Hematopoietic multipotent progenitor cell (in vitro differentiated cells): ENCODE measurements around the gene TUT1. TPM values are rescaled to one million over a fixed set of nuclear protein-coding genes. Genes with fewer than 3 reads are reported as not detected.
A peak's percentile ranks its signal among the peaks of the same experiment; 100 is the strongest.
"Not testable (repeated sequence)": the region's sequence is repeated elsewhere in the genome, so short reads cannot be mapped to it uniquely, and the experiment has no call there.

Experiments
- DNase-seq, 3 donors: peaks; one replicate each; pipeline ENCODE4 v3.0.0-alpha.2; 2011 to 2015; ENCODE audit warnings: low read depth in 2 of 3, low spot score in 2 of 3
- total RNA-seq: library from RNA; depleted of rRNA; stranded (reverse); fragments of >200 nt; gene quantifications from one replicate; pipeline ENCODE4 v1.2.3, GENCODE V29; 2012

Gene TUT1
- total RNA-seq, 1 donor, result 11.6 TPM

GRCh38 chr11:62556875-62557631 lies 34.3 kb downstream of the TUT1 start:
- peak in 1 of 3 donors; percentile 78 for DNase-seq

DNA sequence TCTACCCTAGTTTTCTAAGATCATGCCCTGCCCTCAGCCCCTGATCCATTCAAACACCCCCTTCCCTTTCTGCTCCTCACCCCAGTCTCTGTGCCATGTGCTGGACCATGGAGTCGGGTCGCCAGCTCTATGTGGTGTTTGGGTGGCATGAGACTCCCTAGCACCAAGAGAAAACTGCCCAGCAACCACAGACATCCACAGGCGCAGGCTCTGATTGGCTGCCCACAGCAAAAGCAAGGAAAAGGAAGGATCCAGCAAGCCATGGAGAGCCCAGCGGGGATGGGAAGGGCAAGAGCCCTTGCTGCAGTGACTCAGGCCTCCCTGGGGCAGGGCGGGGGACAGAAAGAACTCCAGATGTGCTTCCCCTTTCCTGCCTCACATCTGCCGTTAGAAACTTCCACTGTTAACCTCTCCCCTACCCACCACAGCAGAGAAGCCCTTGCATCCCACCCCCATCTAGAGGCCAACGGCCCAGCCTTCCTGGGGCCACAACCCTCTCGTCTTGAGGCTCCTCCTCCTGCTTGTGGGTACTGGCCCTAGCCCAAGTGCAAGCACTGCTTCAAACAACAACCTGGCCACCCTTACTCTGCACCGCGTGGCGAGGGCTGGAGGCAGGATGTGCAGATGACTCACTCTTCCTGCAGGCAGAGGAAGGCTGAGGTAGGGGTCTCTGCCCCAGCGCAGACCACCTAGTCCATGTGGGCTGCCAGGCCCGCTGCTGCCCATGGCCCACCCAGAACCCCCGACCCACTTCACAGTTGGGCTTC lies 35.0 kb downstream of the TUT1 start:
- peak; percentile 58 to 97 (median 96) for DNase-seq

DNA sequence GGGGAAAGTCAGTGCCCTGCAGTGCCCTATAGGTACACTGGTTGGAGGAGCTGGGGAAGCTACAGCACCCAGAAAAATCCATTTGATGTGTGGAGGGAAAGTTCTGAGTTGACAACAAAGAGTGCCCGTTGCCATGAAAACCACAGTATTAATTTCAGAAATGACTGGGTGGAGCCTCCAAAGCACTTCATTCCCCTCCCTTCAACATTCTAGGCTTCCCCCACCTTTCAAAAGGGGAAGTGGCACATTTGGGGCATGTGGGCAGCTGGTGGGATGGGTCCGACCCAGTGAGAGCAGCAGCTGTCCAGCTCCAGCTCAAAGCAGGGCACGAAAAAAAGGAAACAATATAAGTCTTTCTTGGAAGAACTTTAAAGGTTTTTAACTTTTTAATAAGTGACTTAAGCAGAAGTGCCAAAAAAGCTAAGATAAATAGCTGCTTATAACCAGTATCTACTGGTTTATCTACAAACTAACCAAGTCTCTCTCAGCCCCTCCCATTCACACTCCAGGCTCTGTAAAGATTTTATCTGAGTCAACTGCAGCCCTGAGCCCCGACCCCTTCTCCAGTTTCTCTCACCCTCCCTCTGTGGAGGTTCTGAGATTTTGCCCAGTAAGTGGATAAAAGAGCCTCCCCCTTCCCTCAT lies 35.7 kb downstream of the TUT1 start:
- DNase-seq, result peak; percentile 68 to 96 (median 92)

DNA sequence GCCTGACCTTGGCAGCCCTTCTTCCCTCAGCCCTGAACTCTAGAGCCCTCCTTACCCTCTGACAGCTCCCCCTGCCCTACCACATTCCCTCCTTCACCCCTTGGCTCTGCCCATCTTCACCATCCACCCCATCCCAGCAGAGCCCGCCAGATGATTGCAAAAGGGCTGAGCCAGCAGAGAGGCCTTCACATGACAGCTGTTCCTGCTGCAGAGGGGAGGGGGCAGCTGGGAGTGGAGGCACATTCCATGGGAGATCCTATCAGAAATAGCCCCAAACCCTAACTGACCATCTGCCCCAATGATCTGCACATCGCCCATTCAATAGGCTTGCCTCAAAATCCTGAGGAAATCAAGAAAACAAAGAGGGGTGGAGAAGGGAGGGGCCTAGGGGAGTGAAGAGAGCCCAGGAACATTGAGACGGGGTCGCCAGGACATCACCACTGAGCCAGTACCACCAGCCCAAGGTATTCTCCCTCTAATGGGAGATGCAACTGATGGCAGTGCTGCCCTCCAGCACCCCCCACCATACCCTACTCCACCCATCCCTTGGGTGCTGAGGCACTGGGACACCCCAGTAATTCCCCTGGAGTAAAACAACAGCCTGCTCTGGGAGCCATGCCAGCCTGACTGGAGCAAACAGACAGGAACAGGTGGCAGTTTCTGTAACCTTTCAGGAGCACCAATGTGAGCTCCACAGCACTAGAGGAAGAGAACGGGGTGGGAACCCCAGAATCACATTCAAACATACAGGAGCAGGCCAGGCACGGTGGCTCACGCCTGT lies 36.7 kb downstream of the TUT1 start:
- DNase-seq, result no peak

- DNase-seq, result no peak
These were observed 37.4 kb downstream of the TUT1 start for GRCh38 chr11:62553839-62554361.

GRCh38 chr11:62553080-62553838 lies 38.1 kb downstream of the TUT1 start:
- DNase-seq, result peak in 2 of 3 donors; percentile 78 to 84

DNA sequence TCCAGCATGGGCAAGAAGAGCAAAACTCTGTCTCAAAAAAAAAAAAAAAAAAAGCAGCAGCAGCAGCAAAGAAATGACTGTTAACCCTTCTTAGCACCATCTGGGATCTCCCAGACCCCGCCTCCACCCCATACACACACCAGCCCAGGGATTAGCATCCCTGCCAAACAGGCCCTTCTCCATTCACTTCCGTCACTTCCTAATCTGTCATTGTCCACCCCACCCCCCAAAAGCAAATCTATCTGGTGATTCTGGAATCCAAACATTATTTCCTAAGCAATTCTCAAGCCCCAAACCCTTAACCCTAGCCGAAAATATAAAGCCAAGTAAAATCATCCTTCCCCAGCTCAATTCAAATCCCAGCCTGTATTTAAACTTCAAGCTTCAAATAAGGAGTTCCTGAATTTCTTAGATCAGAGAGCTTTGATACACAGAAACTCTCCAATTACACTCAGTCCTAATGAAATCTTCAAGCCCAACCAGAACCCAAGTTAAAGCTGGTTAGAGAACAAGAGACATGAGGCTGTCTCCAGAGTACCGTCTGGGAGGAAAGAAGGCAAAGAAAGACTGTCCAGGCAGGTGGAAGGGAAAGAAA lies 38.7 kb downstream of the TUT1 start:
- peak in 1 of 3 donors; percentile 19 for DNase-seq

GRCh38 chr11:62550478-62550877 lies 40.8 kb downstream of the TUT1 start:
- not testable (repeated sequence) for DNase-seq

DNA sequence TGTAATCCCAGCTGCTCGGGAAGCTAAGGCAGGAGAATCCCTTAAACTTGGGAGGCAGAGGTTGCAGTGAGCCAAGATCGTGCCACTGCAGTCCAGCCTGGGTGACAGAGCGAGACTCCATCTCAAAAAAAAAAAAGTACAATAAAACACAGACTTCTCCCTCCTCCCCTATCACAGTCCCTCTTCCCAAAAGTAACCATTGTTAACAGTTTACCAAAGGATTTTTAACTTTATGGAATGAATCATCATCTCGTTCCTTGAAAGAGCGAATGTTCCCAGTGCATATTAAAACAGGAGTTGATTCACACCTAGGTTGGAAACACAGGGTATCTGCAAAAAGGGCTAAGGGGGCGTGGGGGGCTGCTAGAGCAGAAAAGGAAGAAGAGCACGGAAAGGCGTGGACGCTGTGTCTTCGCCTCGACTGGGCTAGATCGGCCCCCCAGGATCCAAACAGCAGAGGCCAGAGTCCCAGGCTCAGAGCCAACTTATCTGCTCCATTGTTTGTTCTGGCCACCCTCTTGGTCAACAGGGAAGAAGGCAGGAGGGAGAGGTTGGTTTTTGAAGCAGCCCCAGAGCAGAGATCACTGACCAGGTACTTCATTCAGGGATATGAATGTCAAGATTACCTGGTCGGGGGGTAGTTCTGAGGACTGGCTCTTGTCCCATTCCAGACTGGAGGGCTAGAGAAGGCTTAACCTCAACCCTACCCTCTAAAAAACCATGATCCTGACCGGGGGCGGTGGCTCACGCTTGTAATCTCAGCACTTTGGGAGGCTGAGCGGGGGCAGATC lies 42.6 kb downstream of the TUT1 start:
- no peak for DNase-seq

- no peak for DNase-seq
These were observed 43.5 kb downstream of the TUT1 start for GRCh38 chr11:62547691-62548281.

GRCh38 chr11:62546929-62547625 lies 44.2 kb downstream of the TUT1 start:
- DNase-seq, result peak in 1 of 3 donors; percentile 15

- DNase-seq, result peak in 2 of 3 donors; percentile 67 to 68
These were observed 44.9 kb downstream of the TUT1 start, which contains the start of gene AHNAK for GRCh38 chr11:62546244-62546928. Gene AHNAK (minus strand): TSS chr11:62546806. CDS start chr11:62536098, 10,708 bp downstream.

DNA sequence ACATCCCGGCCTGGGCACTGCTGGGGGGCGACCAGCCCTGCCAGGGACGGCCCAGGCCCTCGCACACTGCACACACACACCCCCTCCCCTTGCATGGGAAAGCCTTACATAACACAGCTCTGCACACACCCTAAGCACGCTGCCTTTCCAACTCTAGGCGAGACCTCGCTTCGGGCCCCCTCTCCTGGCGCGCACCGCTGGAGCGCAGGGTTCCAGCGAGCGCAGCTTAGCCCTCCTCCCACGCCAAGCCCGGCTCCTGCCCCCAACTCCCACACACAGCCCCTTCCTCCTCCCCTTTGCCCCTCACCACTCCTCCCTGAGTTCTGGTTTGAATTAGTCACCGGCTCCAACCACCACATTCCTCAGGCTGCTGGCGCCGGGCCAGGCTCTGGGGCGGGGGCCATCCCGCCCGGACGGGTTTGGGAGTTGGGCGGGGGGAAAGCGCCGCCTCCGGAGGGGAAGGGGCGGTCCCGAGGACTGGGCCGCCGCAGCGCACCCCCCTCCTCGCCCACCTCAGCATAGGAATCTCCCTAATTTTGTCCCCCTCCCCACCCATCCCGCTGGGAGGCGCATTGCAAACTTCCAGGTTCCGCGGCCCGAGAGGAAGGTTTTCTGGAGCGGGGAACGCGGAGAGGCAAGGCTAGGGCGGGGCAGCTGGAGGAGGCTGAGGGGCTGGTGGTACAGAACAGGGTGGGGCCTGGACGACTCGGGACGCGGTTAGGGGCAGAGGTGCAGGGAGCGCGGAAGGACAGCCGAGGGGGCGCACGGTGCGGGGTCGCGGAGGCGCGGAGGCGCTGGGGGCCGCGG lies 45.7 kb downstream of the TUT1 start:
- peak in 2 of 3 donors; percentile 65 to 72 for DNase-seq

DNA sequence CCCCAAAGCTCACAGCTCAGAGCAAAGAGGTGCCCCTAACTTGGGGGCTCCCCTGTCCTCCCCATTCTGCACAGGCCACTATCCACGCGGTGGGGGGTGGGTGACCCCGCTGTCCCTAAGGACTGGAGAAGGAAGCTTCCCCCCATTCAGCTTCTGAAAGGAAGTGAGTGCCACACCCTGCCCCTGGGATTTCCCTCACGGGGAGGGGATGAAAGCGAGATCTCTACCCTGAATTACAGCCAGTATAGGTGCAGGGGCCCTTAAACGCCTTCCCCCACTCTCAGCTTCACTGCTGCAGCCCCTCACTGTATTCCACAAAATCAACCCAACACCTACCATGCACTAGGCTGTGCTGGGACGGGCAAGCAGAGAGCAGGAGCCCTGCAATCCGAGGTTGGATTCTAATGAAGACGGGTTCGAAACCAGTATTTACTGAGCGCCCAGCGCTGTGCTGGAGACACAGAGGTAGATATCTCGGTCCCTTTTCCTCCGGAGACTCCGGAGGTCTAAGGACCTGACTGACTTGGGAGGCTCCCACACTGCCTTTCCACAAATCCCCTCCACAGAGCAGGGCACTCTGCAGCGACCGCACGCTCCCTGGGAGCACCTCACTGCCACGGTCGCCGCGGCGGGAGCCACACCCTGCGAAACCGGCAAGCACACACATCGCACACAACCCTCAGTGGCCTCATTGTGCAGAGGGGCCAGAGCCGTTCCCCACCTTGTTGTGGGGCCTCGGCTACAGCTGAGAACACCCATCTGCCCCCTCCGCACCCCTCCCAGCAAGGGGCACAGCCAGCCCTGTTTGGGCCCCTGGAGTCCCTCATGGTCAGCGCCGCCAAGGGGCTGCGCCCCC lies 46.5 kb downstream of the TUT1 start:
- DNase-seq, result no peak
